Testis (tissue), 3 donors: Measurements from ENCODE around the gene RXRA. TPM values are rescaled to one million over a fixed set of nuclear protein-coding genes. Genes with fewer than 3 reads are reported as not detected.
A peak's percentile ranks its signal among the peaks of the same experiment; 100 is the strongest.

Experiments used
- DNase-seq: peaks from one replicate; pipeline ENCODE4 v3.0.0-alpha.2; 2019
- H3K27ac ChIP-seq, 2 donors: fragments of 200-600 bp; sonication (generic); one replicate each; pipeline ENCODE4 v1.5.1; 2019
- H3K27me3 ChIP-seq: fragments of 200-600 bp; sonication (generic); one replicate; pipeline ENCODE4 v1.5.1; 2019
- H3K36me3 ChIP-seq: fragments of 200-600 bp; sonication (generic); one replicate; pipeline ENCODE4 v1.5.1; 2017; ENCODE audit warnings: low read depth; ENCODE audit errors: missing control alignments
- H3K4me1 ChIP-seq: fragments of 200-600 bp; sonication (generic); one replicate; pipeline ENCODE4 v1.5.1; 2019
- H3K4me3 ChIP-seq, 2 donors: fragments of 200-600 bp; sonication (generic); one replicate each; pipeline ENCODE4 v1.5.1; 2017 to 2019
- H3K9me3 ChIP-seq: fragments of 200-600 bp; sonication (generic); one replicate; pipeline ENCODE4 v1.5.1; 2017
- POLR2A ChIP-seq: fragments of 450-650 bp; IDR thresholded peaks from one replicate; pipeline ENCODE4 v1.6.1; 2017; ENCODE audit warnings: antibody characterized with exemption, mild to moderate bottlenecking, moderate library complexity
- WGBS, 2 donors: methylation state at CpG; one replicate each; pipeline ENCODE4 v1.1.5; 2018; 5-methylcytosine and 5-hydroxymethylcytosine counted together
- intact Hi-C: fragments of 100-400 bp; cut with DNase I; formaldehyde crosslinking; loops from one replicate; pipeline ENCODE4 v1.15.1; 2023; ENCODE audit warnings: low total_unique reads
- polyA plus RNA-seq: library from polyadenylated mRNA; stranded (reverse); fragments of 350-450 nt; fragmentation: Illumina TruSeq; extraction: RNeasy Lipid Tissue Mini Kit (QIAGEN cat#74804); gene quantifications from one replicate; pipeline ENCODE4 v1.2.3, GENCODE V29; 2014; ENCODE audit warnings: low read depth, low replicate concordance; ENCODE audit not compliant: insufficient read depth
- total RNA-seq, 2 donors: library from RNA; depleted of rRNA; stranded (reverse); fragments of >200 nt; gene quantifications; one replicate each; pipeline ENCODE4 v1.2.3, GENCODE V29; 2016
- TF ChIP-seq, protein P1 (sequence below), 3 experiments: fragments of 450-650 bp in 2 of 3; fragments of 200-600 bp in 1 of 3; sonication (generic) in 1 of 3; IDR thresholded peaks; one replicate each; pipeline ENCODE4 v1.5.1; 2016 to 2019; ENCODE audit warnings: antibody characterized with exemption in 3 of 3, mild to moderate bottlenecking in 2 of 3, moderate library complexity in 1 of 3

The RXRA gene
- total and polyA plus RNA-seq, 3 donors from 2014 or later: 31.3 to 61.0 (median 47.3) TPM

DNA sequence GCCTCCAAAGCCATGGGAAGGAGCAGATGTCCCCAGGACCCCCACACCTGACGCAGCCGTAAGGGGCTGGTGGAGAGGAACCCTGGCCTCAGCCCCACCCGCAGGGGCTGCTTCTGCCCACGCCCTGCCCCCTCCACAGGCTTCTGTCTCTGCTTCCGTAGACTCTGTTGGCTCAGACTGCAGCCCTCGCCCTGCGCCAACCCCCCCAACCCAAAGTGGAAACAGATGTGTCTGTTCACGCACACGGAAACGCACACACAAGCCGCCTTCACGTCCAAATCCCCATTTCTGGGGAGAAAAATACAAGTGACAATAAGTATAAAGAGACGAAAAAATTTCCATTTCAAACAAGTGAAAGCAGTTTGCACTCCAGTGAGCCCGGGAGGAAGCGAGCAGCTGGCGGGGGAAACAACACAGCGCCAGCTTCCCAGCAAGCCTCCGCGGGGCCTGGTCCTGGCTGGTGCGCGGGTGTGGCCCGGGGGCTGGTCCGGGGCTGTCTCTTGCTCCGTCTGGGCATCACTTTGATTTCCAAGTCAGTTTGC lies 32.6 kb upstream of the RXRA start:
- Histone ChIP-seq H3K4me3 (no peak overlapping the region), H3K36me3 (no peaks in the 10 kb centered on the region), H3K27me3 (no peaks in the 10 kb centered on the region), H3K9me3 (no peaks in the 10 kb centered on the region), H3K4me1 (peaks cover 8% of the 10 kb centered on the region), H3K27ac (no peak overlapping the region)
- intact Hi-C loops: no loop called here
- no peak for DNase-seq
- no peak for TF ChIP-seq POLR2A
- TF ChIP-seq, protein P1, sequence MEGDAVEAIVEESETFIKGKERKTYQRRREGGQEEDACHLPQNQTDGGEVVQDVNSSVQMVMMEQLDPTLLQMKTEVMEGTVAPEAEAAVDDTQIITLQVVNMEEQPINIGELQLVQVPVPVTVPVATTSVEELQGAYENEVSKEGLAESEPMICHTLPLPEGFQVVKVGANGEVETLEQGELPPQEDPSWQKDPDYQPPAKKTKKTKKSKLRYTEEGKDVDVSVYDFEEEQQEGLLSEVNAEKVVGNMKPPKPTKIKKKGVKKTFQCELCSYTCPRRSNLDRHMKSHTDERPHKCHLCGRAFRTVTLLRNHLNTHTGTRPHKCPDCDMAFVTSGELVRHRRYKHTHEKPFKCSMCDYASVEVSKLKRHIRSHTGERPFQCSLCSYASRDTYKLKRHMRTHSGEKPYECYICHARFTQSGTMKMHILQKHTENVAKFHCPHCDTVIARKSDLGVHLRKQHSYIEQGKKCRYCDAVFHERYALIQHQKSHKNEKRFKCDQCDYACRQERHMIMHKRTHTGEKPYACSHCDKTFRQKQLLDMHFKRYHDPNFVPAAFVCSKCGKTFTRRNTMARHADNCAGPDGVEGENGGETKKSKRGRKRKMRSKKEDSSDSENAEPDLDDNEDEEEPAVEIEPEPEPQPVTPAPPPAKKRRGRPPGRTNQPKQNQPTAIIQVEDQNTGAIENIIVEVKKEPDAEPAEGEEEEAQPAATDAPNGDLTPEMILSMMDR (IDR thresholded peaks at IDR 0.05): no peak
- WGBS, 2 donors: 38 to 39% methylated on average over 11 to 24 of the region's 24 CpGs

DNA sequence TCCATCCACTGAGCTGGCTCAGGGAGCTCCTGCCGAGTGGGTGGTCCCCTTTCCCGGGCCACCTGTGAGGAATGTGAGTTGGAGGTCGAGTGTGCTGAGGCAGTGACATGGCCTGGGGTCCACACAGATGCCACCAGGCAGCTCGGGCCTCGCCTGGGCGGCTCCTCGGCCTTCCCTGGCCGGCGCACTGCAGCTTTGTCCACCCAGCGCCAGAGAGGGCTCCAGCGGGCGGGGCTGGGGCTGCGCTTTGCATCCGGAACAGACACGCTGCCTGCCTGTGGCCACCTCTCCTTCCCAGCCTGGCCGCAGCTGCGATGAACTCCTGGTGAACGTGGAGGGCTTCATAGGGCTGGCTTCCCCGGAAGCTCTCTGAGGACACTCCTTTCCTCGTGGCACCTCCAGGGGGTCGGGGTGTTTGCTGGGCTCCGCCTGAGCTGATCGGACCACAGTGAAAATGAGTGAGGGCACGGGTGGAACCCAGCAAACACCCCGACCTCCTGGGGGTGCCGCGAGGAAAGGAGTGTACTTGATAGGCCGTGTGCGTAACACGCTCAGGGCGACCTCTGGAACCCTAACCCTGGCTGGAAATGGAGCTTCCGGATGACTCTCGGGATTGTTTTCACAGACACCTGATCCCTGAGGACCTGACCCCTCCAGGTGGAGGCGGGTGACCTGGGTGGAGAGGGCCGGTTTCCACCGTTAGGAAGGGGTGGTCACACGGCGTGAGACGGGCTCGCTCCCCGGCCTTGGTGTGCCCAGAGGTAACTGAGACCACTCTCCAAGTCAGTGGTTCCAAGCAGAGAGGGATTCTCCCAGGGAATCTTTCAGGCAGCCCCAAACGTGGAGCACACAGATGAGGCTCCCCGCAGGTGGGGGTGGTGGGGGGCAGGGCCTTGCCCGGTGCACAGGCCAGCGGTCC lies 31.8 kb upstream of the RXRA start:
- WGBS, 2 donors: 66 to 79% methylated on average over 19 to 43 of the region's 45 CpGs
- Histone ChIP-seq H3K9me3 (no peaks in the 10 kb centered on the region), H3K36me3 (no peaks in the 10 kb centered on the region), H3K4me1 (peaks cover 8% of the 10 kb centered on the region), H3K27me3 (no peaks in the 10 kb centered on the region), H3K4me3 (no peak overlapping the region), H3K27ac (no peak overlapping the region)
- peak; percentile 30 for DNase-seq
- TF ChIP-seq POLR2A: no peak
- TF ChIP-seq, protein P1 (IDR thresholded peaks at IDR 0.05): no peak
- intact Hi-C loops: no loop called here

DNA sequence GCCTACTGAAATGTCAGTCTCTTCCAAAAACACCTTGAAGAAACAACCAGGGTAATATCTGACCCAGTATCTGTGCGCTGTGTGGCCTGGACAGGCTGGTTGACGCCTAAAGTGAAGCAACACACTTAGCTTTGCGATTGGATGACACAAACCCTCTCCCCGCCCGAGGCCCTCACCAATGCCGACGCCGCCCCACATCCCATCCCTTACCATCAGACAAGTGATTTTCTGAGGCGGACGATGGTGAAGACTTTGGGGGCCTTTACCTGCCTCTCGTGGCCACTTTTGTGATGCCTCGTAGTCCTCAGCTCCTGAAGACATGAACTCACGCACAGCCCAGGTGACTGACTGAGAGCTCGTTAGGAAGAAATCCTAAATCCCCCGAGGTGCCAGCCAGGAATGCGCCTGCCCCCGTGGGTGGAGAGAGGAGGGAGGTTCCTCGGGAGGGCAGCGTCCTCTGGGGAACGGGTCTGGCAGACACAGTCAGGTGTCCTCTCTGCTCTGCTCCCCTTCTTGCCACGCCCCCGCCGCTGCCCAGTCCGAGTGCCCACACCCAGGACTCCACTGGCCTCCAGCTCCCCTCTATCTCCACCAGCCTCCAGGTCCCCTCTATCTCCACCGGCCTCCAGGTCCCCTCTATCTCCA lies 31.0 kb upstream of the RXRA start:
- no peaks in the 10 kb centered on the region for H3K9me3 ChIP-seq
- peaks cover 8% of the 10 kb centered on the region for H3K4me1 ChIP-seq
- no peaks in the 10 kb centered on the region for H3K36me3 ChIP-seq
- intact Hi-C loops: no loop called here
- TF ChIP-seq POLR2A: no peak
- TF ChIP-seq, protein P1 (IDR thresholded peaks at IDR 0.05): no peak
- no peak for DNase-seq
- H3K4me3 ChIP-seq: no peak overlapping the region
- H3K27ac ChIP-seq: no peak overlapping the region
- no peaks in the 10 kb centered on the region for H3K27me3 ChIP-seq
- 91% methylated on average over 25 of the region's 25 CpGs for WGBS, 2 donors

DNA sequence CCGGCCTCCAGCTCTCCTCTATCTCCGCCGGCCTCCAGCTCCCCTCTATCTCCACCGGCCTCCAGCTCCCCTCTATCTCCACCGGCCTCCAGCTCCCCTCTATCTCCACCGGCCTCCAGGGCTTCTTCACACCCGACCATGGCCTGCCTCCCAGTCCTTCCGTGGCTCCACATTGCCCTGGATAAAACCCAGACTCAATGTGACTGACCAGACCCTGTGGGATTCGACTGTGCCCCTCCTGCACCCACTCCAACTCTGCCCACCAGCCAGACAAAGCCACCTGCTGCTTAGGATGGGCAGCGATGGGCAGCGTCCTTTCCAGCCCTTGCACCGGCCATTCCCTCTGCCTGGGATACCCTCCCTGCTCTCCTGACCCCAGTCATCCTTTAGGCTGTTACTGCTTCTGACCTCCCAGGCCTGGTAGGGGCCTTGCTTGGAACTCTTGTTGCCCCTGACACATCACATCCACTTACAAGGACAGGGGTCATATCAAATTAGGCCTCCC lies 30.5 kb upstream of the RXRA start:
- no peak for TF ChIP-seq POLR2A
- TF ChIP-seq, protein P1 (IDR thresholded peaks at IDR 0.05): no peak
- intact Hi-C loops: no loop called here
- Histone ChIP-seq H3K9me3 (no peaks in the 10 kb centered on the region), H3K4me3 (no peak overlapping the region), H3K36me3 (no peaks in the 10 kb centered on the region), H3K4me1 (peaks cover 8% of the 10 kb centered on the region), H3K27ac (no peak overlapping the region), H3K27me3 (no peaks in the 10 kb centered on the region)
- no peak for DNase-seq
- WGBS, 2 donors: 92 to 95% methylated on average over 12 of the region's 12 CpGs
